ENCODE data around the gene RASEF. TPM values are rescaled to one million over a fixed set of nuclear protein-coding genes. Genes with fewer than 3 reads are reported as not detected.

RASEF gene
- total and polyA plus RNA-seq, 8 donors, result 6.6 to 26.7 (median 9.3) TPM

GRCh38 chr9:83002329-83002728 is 60.6 kb downstream of the RASEF start:
- no peak for ATAC-seq
- no peak overlapping the region for H3K4me3 ChIP-seq
- intact Hi-C loops (cut with DNase I), result no loop called here
- H3K27ac ChIP-seq, result no peak overlapping the region
- H3K4me1 ChIP-seq, result no peaks in the 10 kb centered on the region
- H3K9me3 ChIP-seq, result no peaks in the 10 kb centered on the region
- no peak for TF ChIP-seq CTCF (IDR thresholded peaks at IDR 0.05)
- no peaks in the 10 kb centered on the region for H3K36me3 ChIP-seq
- no peaks in the 10 kb centered on the region for H3K27me3 ChIP-seq
- DNase-seq, result no peak

GRCh38 chr9:83000765-83001164 is 62.2 kb downstream of the RASEF start:
- DNase-seq (no peak), ATAC-seq (no peak)
- intact Hi-C loops (cut with DNase I), result no loop called here
- Histone ChIP-seq H3K27me3 (no peaks in the 10 kb centered on the region), H3K27ac (no peak overlapping the region), H3K4me1 (no peaks in the 10 kb centered on the region), H3K9me3 (no peaks in the 10 kb centered on the region), H3K4me3 (no peak overlapping the region), H3K36me3 (no peaks in the 10 kb centered on the region)
- TF ChIP-seq CTCF (IDR thresholded peaks at IDR 0.05), result no peak

DNA sequence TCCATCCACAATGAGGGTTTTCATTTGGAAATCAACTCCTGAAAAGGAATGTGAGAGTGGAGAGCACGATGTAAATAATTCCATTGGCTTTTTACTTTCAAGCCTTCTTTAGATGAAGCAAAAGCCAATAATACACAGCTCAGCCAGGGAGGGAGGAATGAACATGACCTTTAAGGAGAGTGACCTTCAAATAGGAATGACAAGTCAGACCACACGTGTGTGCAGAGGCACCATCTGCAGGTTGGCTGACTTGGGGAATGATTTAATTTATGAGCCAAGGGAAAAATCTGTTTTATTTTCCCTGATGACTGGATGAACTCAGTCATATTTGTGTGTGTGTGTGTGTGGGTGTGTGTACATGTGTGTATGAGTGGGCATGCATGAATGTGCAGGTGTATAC is 64.5 kb downstream of the RASEF start:
- Histone ChIP-seq H3K4me1 (no peaks in the 10 kb centered on the region), H3K36me3 (no peaks in the 10 kb centered on the region), H3K27ac (no peak overlapping the region), H3K4me3 (no peak overlapping the region), H3K9me3 (no peaks in the 10 kb centered on the region), H3K27me3 (no peaks in the 10 kb centered on the region)
- intact Hi-C loops (cut with DNase I), result no loop called here
- no peak for TF ChIP-seq CTCF (IDR thresholded peaks at IDR 0.05)
- ATAC-seq (no peak), DNase-seq (no peak)

GRCh38 chr9:82997476-82998140 is 65.3 kb downstream of the RASEF start:
- intact Hi-C loops (cut with DNase I), result no loop called here
- no peaks in the 10 kb centered on the region for H3K9me3 ChIP-seq

DNA sequence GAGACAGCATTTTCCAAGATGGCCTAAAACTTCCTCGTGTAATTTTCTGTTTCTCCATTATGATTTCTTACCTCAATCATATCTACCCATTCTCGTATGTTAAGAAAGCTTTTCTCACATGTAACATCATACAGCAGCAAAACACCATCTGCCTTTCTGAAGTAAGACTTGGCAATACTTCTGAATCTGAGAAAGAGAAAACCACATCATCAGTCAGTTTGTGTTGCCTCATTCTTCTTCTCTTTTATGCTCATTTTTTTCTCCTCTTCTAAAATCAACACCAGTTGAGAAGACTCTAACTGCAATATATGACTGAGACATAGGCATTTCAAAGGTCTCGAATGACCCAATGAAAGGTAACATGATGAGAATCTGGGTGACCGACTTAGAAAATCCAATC is 66.0 kb downstream of the RASEF start:
- Histone ChIP-seq H3K4me3 (no peak overlapping the region), H3K27ac (no peak overlapping the region), H3K27me3 (no peaks in the 10 kb centered on the region), H3K9me3 (no peaks in the 10 kb centered on the region), H3K4me1 (no peaks in the 10 kb centered on the region), H3K36me3 (no peaks in the 10 kb centered on the region)
- no peak for TF ChIP-seq CTCF (IDR thresholded peaks at IDR 0.05)
- DNase-seq (no peak), ATAC-seq (no peak)
- intact Hi-C loops (cut with DNase I), result no loop called here

More at GRCh38 chr9:82997476-82998140, 65.3 kb downstream of the RASEF start:
- H3K27ac ChIP-seq, result no peak overlapping the region
- H3K36me3 ChIP-seq, result no peaks in the 10 kb centered on the region
- no peaks in the 10 kb centered on the region for H3K27me3 ChIP-seq
- H3K4me1 ChIP-seq, result no peaks in the 10 kb centered on the region
- no peak overlapping the region for H3K4me3 ChIP-seq
- DNase-seq (no peak), ATAC-seq (no peak)
- TF ChIP-seq CTCF (IDR thresholded peaks at IDR 0.05), result no peak

Measured in left lung (tissue), 10 donors.